ENCODE measurements around the gene RHCE.

DNA sequence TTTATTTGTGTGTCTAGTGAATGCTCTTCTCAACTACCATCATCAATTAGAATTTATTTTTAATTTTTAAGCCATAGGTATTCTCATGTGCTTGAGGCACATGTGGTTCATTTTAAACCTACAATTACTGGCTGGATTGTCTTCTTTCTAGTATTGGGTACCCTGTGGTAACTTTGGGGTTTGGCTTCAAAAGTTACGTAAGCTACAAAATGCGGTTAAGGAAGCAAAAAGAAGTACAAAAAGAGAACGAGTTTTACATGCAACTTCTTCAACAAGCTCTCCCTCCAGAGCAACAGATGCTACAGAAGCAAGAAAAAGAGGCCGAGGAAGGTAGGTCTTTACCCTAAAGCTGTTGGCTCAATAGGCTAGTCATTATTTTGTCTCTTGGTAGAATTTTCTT, 35.9 kb upstream of the RHCE start:
- TF ChIP-seq CTCF (IDR thresholded peaks at IDR 0.05) (no peak), POLR2AphosphoS5 (IDR thresholded peaks at IDR 0.05) (no peak), EP300 (IDR thresholded peaks at IDR 0.05) (no peak)
